GM19397 (cell line): ENCODE measurements around the gene GRID2.

Experiments used
- ATAC-seq: cut with Tn5 transposase; IDR thresholded peaks from one replicate; pipeline ENCODE4 v1.9.1; 2021; ENCODE audit warnings: mild to moderate bottlenecking, moderate library complexity; ENCODE audit not compliant: unreplicated experiment

Gene GRID2

GRCh38 chr4:93467484-93468155, 1163.9 kb downstream of the GRID2 start:
- ATAC-seq = no peak

GRCh38 chr4:93469560-93469959, 1165.8 kb downstream of the GRID2 start:
- no peak for ATAC-seq

GRCh38 chr4:93475730-93476129, 1172.0 kb downstream of the GRID2 start:
- ATAC-seq = no peak

DNA sequence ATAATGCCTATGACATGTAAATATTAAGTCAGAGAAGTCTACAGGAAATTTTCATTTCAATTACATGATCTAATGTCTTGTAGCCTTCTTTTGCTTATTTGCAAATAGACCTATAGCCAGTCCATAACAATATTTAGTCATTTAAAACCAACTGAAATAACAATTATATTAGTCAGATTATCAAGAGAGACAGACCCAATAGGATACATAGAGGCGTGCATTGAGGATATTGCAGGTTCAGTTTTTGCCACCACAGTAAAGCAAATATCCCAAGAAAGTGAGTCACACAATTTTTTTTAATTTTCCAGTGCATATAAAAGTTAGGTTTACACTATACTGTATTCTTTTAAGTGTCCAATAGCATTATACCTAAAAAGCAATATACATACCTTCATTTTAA, 1175.0 kb downstream of the GRID2 start:
- ATAC-seq = no peak

GRCh38 chr4:93480452-93480851, 1176.7 kb downstream of the GRID2 start:
- no peak for ATAC-seq

GRCh38 chr4:93495346-93495745, 1191.6 kb downstream of the GRID2 start:
- ATAC-seq = no peak

DNA sequence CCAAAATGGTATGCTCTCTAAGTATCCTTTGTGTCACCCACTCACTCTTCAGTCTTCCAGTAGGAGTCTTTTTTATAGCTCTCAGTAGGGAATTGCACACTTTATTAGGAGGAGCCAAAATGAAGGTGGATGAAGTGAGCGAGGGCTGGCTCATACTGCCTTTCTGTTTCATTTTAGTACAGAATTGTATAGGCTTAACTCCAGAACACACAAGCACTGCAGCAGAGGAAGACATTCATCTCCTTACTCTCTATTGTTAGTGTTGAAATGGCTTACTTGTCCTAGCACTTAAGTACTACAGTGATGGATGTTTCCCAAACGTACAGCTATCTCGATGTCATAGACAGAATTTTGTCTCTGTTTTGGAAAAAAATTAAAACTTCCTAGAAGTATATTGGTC, 1197.5 kb downstream of the GRID2 start:
- ATAC-seq = no peak

GRCh38 chr4:93501946-93502345, 1198.2 kb downstream of the GRID2 start:
- ATAC-seq = no peak

DNA sequence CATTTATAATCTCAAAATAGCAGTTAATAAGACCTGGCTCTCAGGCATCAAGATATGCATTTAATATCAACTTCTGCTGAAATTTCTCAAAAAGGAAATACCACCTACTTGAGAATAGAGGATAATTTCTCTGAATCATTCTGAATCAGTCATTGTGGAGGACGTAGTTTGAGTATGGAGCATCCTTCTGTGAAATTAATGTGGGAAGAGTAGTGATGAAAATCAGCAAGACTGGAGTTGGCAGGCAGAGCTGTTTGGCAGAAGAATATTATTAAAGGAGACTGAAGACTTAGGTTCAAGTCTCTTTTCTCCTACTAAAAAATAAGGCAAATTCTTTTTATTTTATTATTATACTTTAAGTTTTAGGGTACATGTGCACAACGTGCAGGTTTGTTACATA, 1199.2 kb downstream of the GRID2 start:
- no peak for ATAC-seq

DNA sequence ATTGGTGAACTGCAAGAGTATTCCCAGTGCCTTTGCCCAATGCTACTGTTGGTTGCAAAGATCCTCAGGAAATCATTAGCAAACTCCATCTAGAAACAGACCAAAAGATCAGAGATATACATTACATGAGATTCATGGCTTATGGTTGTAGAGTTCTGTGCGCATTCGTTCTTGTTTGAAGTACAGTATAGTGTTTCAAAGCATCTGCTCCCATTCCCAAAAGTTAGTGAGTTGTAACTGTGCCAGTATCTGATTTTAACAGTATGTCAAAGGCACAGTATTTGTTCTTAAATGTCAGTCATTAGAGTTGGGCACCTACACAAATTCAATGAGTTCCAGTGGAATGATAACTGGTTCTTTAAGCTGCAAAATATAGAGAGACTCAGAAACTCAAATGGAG, 1210.1 kb downstream of the GRID2 start:
- no peak for ATAC-seq

- ATAC-seq = no peak
These were observed 1211.4 kb downstream of the GRID2 start for GRCh38 chr4:93515208-93515607.

GRCh38 chr4:93529692-93530372, 1226.1 kb downstream of the GRID2 start:
- ATAC-seq = no peak

DNA sequence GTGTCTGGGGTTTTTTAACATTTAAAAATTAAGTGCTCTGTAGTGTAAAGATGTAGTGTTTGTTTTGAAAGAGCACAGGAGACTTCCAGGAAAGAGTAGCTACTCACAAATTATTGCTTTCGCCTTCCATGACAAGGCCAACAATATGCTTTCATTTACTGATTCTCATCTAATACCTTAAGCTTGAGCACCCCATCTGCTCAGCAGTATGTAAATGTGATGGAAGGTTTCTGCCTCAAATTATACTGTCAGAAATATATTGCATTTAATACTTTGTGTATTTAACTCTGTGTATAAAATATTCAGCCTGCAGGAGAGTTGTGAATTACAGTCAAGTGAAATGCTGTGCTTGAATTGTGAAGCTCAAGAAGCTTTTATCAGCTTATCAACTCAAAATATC, 1228.5 kb downstream of the GRID2 start:
- ATAC-seq = no peak

- ATAC-seq = no peak
These were observed 1236.8 kb downstream of the GRID2 start for GRCh38 chr4:93540562-93540961.

DNA sequence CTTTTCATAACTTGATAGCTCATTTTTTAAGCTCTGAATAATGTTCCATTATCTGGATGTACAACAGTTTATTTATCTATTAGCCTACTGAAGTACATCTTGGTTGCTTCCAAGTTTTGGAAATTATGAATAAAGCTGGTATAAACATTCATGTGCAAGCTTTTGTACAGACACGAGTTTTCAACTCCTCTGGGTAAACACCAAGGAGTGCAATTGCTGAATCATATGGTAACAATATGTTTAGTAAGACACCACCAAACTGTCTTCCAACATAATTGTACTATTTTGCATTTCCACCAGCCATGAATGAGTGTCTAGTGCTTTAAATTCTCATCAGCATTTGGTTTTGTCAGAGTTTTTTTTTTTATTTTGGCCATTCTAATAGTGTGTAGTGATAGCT, 1258.1 kb downstream of the GRID2 start:
- ATAC-seq = no peak

- ATAC-seq = no peak
These were observed 1265.0 kb downstream of the GRID2 start for GRCh38 chr4:93568758-93569157.

- ATAC-seq = no peak
These were observed 1269.5 kb downstream of the GRID2 start for GRCh38 chr4:93573285-93573684.

DNA sequence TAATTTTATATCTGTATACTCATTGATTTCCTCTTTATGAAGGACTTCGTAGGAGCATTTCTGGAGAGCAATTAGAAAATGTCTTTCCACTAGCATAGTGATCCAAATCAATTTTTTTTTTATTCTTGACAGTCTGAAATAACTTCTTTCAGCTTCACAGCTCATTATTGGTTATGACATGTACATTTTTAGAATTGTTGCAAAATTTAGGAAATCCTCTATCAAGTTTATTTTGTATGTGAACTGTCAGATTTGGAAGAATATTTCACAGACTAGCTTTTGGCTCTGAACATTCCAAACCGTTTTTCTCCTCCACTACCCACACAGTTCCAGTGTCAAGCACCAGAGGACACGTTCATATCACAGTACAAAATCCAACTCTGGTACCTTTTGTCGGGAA, 1275.2 kb downstream of the GRID2 start:
- no peak for ATAC-seq

DNA sequence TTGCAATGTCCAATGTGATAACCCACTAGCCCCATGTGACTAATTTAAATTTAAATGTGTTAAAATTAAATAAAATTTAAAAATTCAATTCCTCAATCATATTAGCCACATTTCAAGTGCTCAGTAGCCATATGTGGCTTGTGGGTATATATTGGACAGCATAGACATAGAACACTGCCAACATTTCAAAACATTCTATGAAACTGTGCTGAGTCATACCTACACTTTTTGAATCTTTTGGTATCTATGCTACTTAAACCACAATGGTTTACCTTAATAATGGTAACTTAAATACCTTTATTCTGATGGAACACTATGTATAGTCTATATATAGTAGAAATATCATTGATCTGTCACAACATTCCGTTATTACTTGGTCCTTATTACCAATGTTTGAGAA, 1301.4 kb downstream of the GRID2 start:
- no peak for ATAC-seq

DNA sequence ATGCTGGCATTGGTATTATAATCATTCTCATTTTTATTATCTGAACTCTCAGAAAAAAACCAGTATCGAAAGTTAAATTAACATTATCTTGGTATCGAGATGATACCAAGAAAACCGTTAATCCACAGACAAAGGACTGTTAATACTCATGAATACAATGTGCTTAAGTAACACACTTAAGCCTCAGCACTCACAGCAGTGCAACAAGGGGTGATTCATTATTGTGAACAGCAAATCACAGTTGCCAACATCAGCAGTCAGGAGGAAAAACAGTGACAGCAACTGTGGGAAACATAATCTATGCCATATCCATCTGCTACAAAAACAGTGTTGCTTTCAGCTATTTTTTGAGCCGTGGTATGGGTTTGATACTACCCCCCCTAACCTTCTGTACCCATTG, 1313.8 kb downstream of the GRID2 start:
- no peak for ATAC-seq

DNA sequence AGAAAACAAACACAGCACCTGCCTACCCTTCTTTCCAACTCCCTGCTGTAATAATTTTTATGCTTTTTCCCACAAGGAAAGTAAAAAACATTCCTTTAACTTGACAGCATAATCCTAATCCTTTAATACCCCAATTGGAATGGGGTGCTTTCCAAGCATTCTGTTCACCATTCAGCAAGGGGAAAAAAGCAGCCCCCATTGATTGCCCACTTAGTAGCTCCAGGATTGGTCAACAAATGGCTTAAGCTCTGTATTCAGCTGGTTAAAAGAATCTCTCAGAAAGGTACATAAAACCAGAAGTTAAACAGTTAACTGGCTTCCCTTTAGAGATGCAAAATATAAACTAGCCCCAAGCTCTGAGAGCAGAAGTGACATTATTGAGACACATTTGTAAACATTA, 1330.0 kb downstream of the GRID2 start:
- no peak for ATAC-seq

DNA sequence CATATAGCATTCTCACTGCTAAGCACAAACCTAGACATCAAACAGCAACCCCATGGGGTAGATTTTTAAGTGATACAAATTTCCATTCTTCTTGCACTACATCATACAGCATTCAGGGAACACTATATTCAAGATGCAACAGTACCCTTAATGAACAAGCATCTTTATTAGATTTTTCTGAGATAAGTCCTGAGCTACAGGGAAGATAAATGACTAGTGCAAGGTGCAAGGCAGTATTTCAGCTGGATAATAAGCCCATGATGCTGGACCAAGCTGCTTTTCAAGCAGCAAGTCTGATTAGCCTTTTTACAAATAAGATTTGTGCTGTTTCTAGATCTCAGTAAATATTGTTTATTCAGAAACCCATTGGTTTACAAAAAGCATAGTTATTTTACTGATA, 1332.2 kb downstream of the GRID2 start:
- no peak for ATAC-seq

DNA sequence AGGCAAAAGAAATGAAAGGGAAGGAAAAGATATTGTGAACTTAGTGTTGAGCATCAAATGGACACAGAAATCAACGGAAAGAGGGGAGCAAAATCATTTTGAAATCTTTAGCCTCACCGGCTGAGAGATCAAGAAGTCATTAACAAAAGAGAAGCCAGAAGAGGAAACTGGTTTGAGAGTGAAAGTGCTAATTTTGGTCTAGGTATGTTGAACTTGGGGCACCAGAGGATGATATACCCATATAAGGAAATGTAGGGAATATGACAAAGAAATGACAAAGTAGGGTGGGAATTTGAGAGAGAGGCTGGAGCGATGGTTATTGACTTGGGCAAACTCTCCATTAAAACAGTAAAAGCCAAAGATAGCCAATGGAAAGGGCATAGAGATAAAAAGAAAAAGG, 1341.4 kb downstream of the GRID2 start:
- no peak for ATAC-seq
